ENCODE data around the gene PRPF40B.

PRPF40B gene

GRCh38 chr12:49618576-49618975 is 4.8 kb upstream of the PRPF40B start:
- H3K4me3 Mint-ChIP-seq, result no peak overlapping the region
- DNase-seq, result no peak
- no peak for TF ChIP-seq CTCF (IDR thresholded peaks at IDR 0.05)
- H3K36me3 Mint-ChIP-seq (ENCODE audit: low read depth), result peaks cover 11% of the 10 kb centered on the region
- peaks cover 30% of the 10 kb centered on the region for H3K4me1 Mint-ChIP-seq
- peaks cover 10% of the 10 kb centered on the region for H3K27me3 Mint-ChIP-seq (ENCODE audit: low read depth, poor library complexity)
- H3K9me3 Mint-ChIP-seq, result peaks cover 23% of the 10 kb centered on the region
- no peak overlapping the region for H3K27ac Mint-ChIP-seq

- Mint-ChIP-seq H3K36me3 (ENCODE audit: low read depth) (peaks cover 8% of the 10 kb centered on the region), H3K27ac (no peak overlapping the region), H3K4me3 (no peak overlapping the region), H3K27me3 (ENCODE audit: low read depth, poor library complexity) (peaks cover 10% of the 10 kb centered on the region), H3K4me1 (peaks cover 35% of the 10 kb centered on the region), H3K9me3 (peaks cover 20% of the 10 kb centered on the region)
- TF ChIP-seq CTCF (IDR thresholded peaks at IDR 0.05), result no peak
- DNase-seq, result no peak
Measured at GRCh38 chr12:49619286-49619685, 4.1 kb upstream of the PRPF40B start.

- no peak overlapping the region for H3K27ac Mint-ChIP-seq
- peaks cover 1% of the 10 kb centered on the region for H3K9me3 Mint-ChIP-seq
- no peak for TF ChIP-seq CTCF (IDR thresholded peaks at IDR 0.05)
- peaks cover 8% of the 10 kb centered on the region for H3K27me3 Mint-ChIP-seq (ENCODE audit: low read depth, poor library complexity)
- DNase-seq, result no peak
- peak overlapping the region; percentile 89 for H3K4me3 Mint-ChIP-seq
- H3K36me3 Mint-ChIP-seq (ENCODE audit: low read depth), result no peaks in the 10 kb centered on the region
- peaks cover 35% of the 10 kb centered on the region for H3K4me1 Mint-ChIP-seq
Measured at GRCh38 chr12:49621651-49622500, 1.5 kb upstream of the PRPF40B start.

- Mint-ChIP-seq H3K9me3 (no peaks in the 10 kb centered on the region), H3K27ac (peak overlapping the region; percentile 90), H3K27me3 (ENCODE audit: low read depth, poor library complexity) (peaks cover 4% of the 10 kb centered on the region), H3K4me1 (peaks cover 33% of the 10 kb centered on the region), H3K36me3 (ENCODE audit: low read depth) (no peaks in the 10 kb centered on the region), H3K4me3 (peak overlapping the region; percentile 89)
- DNase-seq, result peak; percentile 29
- TF ChIP-seq CTCF (IDR thresholded peaks at IDR 0.05), result no peak
Measured at GRCh38 chr12:49622501-49623141, 740 bp upstream of the PRPF40B start.

GRCh38 chr12:49624921-49625577 is 1.7 kb downstream of the PRPF40B start:
- H3K9me3 Mint-ChIP-seq, result no peaks in the 10 kb centered on the region
- H3K4me1 Mint-ChIP-seq, result peaks cover 33% of the 10 kb centered on the region
- no peaks in the 10 kb centered on the region for H3K36me3 Mint-ChIP-seq (ENCODE audit: low read depth)
- H3K4me3 Mint-ChIP-seq, result peak overlapping the region; percentile 52
- H3K27ac Mint-ChIP-seq, result peak overlapping the region; percentile 81
- no peak for DNase-seq
- peaks cover 7% of the 10 kb centered on the region for H3K27me3 Mint-ChIP-seq (ENCODE audit: low read depth, poor library complexity)
- no peak for TF ChIP-seq CTCF (IDR thresholded peaks at IDR 0.05)
